Right lobe of liver (tissue), 4 donors: Measurements from ENCODE around the gene ERBIN.

Experiments used
- POLR2A ChIP-seq: fragments of 450-650 bp; IDR thresholded peaks from one replicate; pipeline ENCODE4 v1.6.1; 2017; ENCODE audit warnings: antibody characterized with exemption, mild to moderate bottlenecking
- TF ChIP-seq, protein P1 (sequence below), 4 donors: fragments of 200-600 bp in 3 of 4; fragments of 450-650 bp in 1 of 4; IDR thresholded peaks; one replicate each; pipeline versions ENCODE4 v1.5.1 to v1.8.0; 2016 to 2022; ENCODE audit warnings: antibody characterized with exemption in 4 of 4, mild to moderate bottlenecking in 2 of 4
- donor health status: DM: no; HTN: no; CAD: no.
- donor health status: DM: no; HTN: no; CAD: no.
- donor health status: DM: no; HTN: yes; CAD: no.

DNA sequence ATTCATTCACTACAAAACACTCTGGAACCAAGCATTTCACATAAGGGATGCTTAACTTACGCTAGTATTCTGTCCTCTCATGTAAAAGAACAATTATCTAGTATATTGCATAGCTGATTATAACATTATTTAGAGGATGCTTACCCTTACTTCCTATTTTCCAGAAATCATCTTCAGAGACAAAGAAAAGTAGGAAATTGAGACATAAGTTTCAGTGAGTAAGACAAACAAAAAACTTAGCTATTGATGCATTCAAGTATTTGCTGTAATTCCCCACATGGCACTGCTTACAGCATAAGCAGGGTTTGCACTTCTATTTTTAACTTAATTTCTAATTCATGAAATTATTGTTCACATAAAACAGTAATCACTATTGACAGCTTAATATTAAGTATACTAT is 112.9 kb downstream of the ERBIN start:
- TF ChIP-seq, protein P1, sequence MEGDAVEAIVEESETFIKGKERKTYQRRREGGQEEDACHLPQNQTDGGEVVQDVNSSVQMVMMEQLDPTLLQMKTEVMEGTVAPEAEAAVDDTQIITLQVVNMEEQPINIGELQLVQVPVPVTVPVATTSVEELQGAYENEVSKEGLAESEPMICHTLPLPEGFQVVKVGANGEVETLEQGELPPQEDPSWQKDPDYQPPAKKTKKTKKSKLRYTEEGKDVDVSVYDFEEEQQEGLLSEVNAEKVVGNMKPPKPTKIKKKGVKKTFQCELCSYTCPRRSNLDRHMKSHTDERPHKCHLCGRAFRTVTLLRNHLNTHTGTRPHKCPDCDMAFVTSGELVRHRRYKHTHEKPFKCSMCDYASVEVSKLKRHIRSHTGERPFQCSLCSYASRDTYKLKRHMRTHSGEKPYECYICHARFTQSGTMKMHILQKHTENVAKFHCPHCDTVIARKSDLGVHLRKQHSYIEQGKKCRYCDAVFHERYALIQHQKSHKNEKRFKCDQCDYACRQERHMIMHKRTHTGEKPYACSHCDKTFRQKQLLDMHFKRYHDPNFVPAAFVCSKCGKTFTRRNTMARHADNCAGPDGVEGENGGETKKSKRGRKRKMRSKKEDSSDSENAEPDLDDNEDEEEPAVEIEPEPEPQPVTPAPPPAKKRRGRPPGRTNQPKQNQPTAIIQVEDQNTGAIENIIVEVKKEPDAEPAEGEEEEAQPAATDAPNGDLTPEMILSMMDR (IDR thresholded peaks at IDR 0.05): no peak
- no peak for TF ChIP-seq POLR2A
